ENCODE results near the gene ACACB.

The ACACB gene

DNA sequence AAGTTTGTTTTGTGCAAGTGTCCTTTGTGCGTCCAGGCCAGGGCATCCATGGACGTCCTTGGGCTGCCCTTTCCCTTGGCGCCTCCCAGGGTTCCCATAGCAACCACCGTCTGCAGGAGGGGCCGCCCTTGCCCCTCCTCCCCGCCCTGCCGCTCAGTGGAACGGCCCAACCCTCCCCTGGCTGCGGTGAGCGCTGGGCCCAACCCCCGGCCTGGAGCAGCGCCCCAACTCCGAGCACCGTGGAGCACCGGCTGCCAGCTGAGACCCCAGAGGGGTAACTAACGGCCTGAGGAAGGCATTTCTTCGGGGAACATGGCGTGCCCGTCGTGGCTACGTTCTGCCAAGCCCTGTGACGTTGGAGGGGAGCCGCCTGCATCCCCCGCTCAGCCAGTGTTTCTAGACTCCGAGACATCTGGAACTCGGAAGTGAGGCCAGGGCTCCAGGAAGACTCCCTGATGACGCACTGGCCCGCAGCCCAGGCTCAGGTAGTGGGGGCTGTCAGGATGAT, 5.3 kb upstream of the ACACB start:
- DNase-seq (ENCODE audit: low spot score) = peak; percentile 76

DNA sequence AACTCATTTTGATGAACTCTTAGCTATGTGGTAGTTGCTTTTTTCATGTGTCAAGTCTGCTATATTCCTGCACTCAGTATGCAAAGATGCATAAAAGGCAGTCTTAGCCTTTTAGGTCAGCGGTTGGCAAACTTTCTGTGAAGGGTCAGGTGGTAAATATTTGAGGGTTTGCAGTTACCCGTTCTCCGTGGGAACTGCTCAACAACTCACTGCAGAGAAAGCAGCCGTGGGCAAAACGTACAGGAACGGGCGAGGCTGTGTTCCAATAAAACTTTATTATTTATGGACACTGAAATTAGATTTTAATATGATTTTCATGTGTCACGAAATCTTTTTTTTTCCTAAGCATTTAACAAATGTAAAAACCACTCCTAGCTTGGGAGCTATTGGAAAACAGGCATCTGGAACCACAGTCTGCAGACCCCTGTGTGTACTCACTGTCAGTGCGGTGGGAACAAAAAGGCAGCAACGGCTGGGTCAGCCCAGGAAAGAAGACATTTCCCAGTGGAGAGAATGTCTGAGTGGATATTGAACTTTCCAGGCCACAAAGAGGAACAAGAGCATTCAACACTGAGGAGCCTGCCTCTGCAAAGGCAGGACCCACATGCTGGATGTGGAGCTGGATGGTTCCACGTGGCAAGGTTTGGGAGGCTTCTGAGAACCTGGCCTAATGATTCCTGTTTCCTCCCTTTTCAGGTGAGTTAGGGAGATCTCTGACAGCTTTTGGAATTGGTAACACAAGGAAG, 3.5 kb upstream of the ACACB start:
- DNase-seq (ENCODE audit: low spot score) = no peak

DNA sequence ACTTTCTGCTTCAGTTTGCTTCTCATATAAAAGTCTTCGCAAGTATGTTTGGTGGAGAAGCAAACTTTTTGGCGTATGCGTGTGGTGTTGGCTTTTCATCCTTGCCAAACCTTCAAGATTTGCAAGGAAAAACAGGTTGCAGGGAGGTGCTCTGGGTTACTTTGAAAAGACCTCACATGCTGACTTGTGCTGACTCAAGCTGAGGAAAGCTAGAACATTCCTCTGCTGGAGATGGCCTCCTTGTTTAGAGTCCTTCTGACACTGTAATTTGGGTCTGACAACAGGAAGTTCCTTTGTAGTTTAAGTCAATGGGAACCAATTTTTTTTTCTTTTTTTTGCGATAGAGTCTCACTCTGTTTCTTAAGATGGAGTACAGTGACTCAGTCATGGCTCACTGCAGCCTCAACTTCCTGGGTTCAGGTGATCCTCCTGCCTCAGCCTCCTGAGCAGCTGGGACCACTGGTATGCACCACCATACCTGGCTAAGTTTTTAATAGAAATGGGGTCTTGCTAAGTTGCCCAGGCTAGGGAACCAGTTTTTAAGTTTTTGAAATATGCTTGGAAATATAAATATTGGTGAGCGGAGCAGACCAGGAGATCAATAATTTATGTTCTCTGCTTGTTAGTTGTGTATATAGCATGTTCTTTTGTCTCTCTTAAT, 2.6 kb upstream of the ACACB start:
- DNase-seq (ENCODE audit: low spot score) = peak; percentile 15

DNA sequence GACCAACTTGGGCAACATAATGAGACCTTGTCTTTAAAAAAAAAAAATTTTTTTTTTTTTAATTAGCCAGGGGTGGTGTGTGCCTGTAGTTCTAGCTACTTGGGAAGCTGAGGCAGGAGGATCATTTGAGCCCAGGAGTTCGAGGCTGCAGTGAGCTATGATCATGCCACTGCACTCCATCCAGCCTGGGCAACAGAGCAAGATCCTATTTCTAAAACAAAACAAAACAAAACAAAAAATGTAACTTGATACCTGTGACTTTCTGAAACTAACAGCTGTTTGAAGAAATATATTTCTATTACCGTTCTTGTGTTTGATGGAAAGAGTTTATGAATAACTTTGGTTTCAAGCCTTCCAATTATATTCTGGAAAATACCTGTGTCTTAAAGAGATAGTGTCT, 1.7 kb upstream of the ACACB start:
- no peak for DNase-seq (ENCODE audit: low spot score)

DNA sequence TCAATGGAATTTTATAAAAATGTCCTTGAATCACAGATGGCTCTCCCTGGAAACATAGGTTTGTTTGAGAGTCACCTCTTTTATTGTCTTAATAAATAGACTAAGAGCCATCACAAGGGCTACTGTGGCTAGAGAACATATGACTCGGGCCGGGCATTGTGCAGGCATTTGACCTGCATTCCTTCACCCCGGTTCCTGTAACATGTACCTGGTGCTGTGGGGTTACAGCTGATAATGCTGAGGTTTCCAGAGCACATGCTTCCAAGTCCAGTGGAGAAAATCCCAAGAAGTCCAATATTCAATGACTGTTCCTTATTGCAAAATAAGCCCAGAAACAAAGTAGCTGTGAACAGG, 1.0 kb upstream of the ACACB start:
- DNase-seq (ENCODE audit: low spot score) = no peak

DNA sequence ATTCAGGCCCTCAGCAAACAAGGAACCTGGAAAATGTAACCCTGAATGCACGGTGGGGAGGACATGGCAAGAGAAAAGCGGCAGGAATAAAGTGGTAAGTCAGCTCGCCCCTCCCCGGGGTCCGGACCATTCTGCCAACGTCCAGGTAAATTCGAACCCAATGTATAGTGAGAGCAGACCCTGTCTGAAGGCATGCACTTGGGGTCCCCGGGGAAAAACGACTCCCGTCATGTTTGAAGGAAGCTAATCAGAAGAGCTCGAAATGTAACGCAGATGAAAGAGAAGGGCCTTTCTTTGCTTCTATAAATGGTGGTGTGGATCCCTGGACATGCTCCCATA, 193 bp downstream of the ACACB start:
- DNase-seq (ENCODE audit: low spot score) = no peak

DNA sequence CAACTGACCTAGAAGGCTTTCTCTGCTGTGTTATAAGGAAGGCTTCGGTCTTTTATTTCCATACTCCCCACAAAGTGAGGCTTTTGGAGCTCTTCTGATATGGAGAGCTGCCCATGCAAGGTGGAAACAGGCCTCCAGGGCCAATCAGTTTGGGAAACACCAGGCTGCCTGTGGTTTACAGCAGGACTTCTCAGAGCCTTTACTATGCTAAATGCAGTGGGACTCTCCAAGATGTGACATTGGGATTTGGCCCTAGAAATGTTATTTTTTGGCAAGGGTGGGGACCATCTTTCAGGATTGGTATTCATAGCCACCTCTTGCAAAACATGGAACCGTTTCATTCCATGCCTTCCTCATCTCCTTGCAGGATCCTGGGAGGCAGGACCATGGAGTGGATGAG, 3.7 kb downstream of the ACACB start:
- no peak for DNase-seq (ENCODE audit: low spot score)

DNA sequence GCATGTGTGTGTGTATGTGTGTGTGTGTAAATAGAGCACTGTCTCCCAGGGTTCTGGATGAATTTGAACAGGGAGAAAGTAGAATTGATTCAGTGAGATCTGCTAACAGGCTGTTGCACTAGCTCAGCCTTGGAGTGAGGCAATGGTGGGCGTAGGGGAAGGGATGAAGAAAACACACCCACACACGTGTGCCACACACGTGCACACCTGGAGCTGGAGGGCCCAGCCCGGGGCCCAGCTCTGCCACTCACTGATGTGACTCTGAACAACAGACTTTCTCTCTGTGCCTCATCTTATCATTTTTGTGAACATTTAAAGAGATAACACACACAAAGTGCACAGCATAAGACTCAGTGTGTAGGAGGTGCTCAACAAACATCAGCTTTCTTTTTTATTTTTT, 4.2 kb downstream of the ACACB start:
- DNase-seq (ENCODE audit: low spot score) = no peak

DNA sequence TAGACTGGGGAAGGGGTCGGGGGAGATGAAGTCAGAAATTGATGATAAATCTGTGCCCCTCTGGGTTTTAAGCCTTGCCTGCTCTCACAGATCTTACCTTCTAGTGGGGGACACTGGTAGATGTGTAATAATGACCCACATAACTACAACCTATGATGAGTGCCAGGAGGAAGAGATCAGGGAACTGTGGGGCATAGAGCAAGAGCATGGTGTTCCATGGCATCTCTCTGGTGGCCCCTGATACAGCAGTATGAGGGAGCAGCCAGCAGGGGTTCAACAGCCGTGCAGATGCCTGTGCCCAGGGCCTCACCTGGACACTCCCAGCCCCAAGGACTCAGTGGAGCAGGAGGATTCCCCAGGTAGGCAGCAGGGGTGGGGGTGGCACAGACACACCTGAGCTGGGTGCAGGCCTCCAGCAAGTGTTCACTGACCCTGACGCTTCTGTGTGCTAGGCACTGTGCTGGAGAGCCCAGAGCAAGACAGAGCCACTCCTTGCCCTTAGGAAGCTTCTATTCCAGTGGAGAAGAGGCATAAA, 5.0 kb downstream of the ACACB start:
- DNase-seq (ENCODE audit: low spot score) = no peak

DNA sequence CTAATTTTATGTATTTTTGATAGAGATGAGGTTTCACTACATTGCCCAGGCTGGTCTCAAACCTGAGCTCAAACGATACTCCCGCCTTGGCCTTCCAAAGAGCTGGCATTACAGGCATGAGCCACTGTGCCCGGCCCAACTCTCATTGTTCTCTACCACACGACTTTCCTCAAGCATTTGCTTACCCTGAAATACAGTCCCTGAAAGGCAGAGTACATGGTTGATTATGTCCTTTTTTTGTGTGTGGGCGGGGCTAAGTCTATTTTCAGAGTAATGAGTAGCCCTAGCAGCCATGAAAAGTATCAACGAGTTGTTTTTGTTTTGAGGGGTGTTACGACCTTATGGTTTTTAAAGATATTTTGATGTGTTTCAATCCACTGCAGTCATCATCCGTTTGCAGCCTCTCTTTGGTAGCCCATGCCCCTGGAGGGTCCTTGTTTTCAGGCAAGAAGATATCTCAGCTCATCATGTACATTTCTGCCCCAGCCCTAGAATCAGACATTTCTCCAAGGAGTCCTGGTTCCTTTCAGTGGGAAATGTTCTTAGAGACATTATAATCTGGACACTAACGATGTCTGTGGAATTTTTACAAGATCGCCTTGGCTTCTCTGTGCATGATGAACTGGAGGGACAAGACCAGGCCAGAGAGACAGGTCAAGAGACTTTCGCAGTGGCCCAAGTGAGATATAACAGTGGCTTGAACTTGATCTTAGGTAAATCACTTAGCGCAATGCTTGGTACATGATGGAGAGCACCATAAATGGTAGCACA, 8.7 kb downstream of the ACACB start:
- no peak for DNase-seq (ENCODE audit: low spot score)

DNA sequence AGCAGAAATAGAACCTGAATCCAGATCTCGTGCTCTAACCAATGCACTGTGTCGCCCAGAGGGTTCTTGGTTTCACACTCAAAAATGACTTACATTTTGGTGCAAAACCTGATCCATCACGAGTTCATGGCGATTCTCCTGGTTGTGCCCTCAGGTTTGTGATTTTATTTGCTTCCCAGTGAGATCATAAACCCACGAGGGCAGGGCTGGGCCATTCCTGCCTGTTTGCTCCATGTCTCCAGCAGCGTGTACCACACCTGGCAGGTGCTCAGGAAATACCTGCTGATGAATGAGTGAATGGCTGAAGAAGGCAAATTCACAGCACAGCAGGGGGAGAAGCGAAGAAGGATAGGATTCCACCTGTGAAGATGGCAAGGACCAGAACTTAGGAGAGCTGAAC, 9.4 kb downstream of the ACACB start:
- DNase-seq (ENCODE audit: low spot score) = no peak

DNA sequence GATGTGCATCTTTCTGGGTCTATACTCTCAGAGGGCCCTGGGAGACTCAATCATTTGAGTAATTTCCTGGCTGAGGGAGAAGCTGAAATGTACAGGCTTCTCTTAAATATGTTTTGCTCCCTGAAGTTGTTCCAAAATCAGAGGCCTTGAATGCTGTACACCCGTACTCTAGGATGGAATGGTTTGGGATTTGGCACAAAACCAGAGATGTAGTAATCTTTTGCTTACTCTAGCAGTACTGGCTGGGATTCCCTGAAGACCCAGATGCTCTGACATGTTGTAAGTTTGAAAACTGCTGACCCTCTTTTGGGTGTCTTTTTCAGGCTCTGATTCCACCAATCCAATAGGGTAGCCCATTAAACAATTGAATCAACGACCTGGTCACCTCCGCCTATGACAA, 10.4 kb downstream of the ACACB start:
- DNase-seq (ENCODE audit: low spot score) = no peak

DNA sequence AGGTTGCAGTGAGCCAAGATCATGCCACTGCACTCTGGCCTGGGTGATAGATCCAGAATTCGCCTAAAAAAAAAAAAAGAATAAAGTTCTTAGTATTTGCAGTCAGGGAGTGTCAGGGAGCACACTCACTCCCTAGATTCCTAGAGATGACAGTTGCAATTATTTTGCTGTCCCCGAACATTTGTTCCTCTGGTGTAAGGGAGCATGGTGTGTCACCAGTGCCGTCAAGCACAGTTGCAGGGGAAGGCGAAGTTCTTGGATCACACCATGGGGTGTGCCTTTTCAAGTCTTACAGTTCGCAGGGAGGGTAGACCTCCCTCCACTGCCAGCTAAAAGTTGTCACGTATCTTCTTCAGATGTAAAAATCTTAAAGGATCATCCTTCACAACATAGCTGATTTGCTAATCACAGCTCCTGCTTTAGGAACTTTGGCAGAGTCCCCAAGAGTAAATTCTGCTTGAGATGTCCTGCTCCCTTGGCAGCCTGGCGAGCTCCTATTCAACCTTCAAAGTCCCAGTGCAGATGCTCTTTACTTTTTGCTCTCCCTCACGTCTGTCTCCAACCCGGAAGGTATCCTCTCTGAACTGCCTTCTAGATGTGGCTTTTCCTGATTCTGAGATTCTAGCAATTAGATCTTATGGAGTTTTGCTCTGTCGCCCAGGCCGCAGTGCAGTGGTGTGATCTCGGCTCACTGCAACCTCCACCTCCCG, 11.3 kb downstream of the ACACB start:
- no peak for DNase-seq (ENCODE audit: low spot score)

DNA sequence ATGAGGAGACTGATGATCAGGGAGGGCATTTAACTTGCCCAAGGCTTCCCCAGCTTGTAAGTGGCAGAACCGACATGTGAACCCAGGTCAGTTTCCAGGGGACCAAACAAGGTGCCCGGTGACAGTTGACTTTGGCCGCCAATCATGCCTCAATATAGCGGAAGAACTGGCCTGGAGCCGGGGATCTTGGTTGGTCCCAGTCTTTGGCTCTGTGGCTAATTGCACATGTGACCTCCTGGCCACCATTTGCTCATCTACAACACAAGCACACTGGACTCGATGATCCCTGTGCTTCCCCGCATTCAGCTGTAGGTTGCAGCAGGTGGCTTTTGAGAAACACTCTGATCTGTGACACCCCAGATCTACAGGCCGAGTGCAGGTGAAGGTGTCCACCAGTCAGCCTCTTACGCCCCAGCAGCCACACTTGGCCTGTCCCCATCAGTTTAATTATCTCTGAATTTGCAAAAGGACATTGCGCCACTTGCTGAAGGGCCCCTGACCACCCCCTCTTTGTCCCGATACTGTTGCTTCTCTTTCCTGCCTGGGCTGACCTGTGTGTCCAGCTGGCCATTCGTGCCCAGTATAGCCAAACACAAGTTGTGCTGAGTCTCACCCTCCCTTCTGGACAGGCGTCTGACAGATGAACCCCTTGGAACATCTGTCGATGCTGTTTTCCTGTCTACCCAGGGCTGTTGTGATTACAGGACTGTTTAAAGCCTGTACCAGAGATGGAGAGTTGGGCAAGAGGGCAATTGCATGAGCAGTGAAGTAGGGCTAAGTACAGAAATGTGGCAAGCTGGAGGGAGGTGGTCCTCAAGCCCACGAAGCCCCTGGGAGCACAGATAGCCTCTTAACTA, 14.1 kb downstream of the ACACB start:
- no peak for DNase-seq (ENCODE audit: low spot score)

DNA sequence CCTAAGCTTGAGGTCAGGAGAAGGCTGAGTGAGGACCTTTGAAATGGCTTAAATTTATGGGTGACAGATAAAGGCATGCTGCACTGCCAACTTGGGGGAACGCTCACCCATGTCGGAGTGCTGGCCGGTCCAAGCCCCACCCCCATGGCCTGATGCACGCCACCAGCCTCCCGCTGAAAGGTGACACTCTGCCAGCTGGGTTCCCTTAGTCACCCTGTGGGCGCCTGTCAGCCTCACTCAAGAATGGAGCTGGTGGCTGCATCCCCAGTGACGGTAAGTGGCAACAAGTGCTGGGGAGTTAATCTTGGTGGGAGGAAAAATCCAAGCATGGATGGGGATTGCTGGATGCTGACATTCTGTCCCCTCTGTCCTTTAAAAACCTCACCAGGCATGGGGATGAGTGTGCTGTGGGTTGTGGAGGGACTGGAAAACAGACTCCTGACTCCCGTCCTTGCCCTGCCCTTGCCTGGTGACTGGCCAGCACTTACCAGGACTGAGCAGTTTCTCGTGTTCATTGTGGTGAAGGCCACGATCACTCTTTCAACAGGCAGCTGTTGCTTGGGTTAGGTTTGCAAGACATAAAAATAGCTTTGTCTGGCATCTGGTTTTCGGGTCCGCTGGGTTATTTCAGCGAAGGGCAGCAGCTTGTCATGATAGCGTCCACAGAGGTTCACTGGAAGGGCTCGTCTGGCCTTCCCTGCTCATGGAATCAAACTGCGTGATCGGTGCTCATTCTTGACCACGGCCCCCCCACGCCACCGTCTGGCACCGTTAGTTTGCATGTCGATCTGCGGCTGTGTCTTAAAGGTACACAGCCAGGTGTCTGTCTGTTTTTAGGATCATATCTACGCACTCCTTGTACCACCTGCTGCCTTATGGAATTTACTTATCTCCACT, 15.0 kb downstream of the ACACB start:
- DNase-seq (ENCODE audit: low spot score) = peak; percentile 47

DNA sequence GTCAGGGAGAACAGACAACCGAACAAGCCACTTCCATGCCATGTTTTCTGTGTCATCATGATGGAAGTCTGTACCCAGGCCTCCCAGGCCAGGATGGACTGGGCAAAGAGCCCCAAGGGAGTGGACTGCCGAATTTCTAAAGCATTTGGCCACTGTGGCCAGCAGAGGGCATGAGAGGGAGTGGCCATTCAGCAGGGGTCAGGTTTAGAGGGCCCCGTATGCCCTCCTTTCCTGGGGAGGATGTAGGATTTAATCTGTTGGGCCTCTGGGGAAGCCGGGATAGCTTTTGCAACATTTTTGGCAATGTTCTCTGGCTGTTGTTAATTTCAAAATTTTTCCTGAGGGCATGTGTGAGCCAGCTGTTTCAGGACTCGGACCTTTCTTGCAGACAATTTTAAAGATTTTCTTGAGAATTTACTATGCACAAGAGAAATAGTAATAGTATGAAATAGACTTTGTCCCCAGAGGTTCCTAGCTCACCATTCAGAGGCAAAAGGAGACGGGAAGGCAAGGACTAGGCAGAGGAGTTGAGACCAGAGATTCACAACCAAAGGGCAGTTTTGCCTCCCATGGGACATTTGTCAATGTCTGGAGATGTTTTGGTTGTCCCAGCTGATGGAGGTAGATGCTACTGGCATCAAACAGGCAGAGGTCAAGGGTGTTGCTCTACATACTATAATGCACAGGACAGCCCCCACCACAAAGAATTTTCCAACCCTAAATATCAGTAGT, 18.0 kb downstream of the ACACB start:
- peak; percentile 13 for DNase-seq (ENCODE audit: low spot score)

DNA sequence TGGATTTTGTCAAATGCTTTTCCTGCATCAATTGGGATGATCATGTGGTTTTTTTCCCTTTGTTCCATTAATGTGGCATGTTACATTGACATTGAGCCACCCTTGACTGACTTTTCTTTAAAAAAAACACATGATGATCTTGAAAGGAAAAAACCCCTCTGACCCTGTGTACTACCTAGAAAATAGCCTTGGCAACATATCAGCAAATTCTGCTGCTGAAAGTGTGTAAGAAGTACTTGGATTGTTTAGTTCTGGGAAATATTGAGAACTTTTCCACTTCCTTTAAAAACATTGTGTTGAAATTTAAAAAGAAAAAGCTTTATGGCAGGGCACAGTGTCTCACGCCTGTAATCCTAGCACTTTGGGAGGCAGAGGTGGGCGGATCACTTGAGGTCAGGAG, 20.7 kb downstream of the ACACB start:
- DNase-seq (ENCODE audit: low spot score) = no peak

DNA sequence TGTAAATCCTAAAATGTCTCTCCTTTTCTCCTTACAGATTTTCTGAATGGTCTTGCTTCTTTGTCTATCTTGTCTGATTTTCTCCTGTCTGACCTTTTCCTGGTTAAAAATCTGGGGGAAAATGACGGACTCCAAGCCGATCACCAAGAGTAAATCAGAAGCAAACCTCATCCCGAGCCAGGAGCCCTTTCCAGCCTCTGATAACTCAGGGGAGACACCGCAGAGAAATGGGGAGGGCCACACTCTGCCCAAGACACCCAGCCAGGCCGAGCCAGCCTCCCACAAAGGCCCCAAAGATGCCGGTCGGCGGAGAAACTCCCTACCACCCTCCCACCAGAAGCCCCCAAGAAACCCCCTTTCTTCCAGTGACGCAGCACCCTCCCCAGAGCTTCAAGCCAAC, 23.0 kb downstream of the ACACB start:
- DNase-seq (ENCODE audit: low spot score) = no peak

DNA sequence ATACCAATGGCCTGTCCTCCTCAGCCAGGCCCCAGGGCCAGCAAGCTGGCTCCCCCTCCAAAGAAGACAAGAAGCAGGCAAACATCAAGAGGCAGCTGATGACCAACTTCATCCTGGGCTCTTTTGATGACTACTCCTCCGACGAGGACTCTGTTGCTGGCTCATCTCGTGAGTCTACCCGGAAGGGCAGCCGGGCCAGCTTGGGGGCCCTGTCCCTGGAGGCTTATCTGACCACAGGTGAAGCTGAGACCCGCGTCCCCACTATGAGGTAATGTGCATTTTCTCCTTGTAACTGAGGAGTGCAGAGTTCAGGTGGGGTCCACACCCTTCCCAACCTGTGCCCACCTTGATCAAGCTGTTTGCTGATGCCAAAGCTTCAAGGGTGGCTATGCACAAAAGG, 23.4 kb downstream of the ACACB start:
- no peak for DNase-seq (ENCODE audit: low spot score)

DNA sequence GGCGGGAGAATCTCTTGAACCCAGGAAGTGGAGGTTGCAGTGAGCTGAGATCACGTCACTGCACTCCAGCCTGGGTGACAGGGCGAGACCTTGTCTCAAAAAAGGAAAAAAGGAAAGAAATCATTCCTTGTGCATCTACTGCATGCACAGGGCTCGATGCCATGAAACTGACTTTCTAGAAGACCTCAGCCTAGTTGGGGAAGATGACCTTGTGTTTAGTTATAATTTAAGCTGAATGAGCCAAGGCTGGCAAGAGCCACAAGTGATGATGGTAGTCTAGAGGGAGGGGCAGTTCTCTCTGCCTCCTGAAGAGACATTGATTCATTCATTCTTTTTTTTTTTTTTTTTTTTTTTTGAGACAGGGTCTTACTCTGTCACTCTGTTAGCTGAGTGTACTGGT, 24.2 kb downstream of the ACACB start:
- no peak for DNase-seq (ENCODE audit: low spot score)
